OCI-LY1 (cell line): ENCODE data around the gene GOLPH3.

Experiments
- H2AFZ ChIP-seq: fragments of 200-600 bp; sonication (generic), shearing (Covaris generic); 2 replicates; pipeline ENCODE4 v1.6.0; 2014; ENCODE audit warnings: antibody characterized with exemption, mild to moderate bottlenecking, low read length
- H3F3A ChIP-seq: fragments of 200-600 bp; sonication (generic), shearing (Covaris generic); 2 replicates; pipeline ENCODE4 v1.6.0; 2014; ENCODE audit warnings: mild to moderate bottlenecking, antibody characterized with exemption, low read length, moderate library complexity; ENCODE audit not compliant: insufficient read depth
- H3K27ac ChIP-seq: fragments of 200-600 bp; sonication (generic); 2 replicates; pipeline ENCODE4 v1.5.1; 2014; ENCODE audit warnings: low read length, mixed run types, mild to moderate bottlenecking, low read depth; ENCODE audit not compliant: poor library complexity, severe bottlenecking
- H3K27me3 ChIP-seq: fragments of 200-600 bp; sonication (generic); 2 replicates; pipeline ENCODE4 v1.6.0; 2014; ENCODE audit warnings: antibody characterized with exemption, mild to moderate bottlenecking, low read length, moderate library complexity; ENCODE audit not compliant: insufficient read depth
- H3K36me3 ChIP-seq: fragments of 200-600 bp; sonication (generic); 2 replicates; pipeline ENCODE4 v1.6.1; 2014; ENCODE audit warnings: mild to moderate bottlenecking, antibody characterized with exemption, low read length, moderate library complexity, mixed read lengths; ENCODE audit not compliant: insufficient read depth
- H3K4me1 ChIP-seq: fragments of 200-600 bp; sonication (generic); 2 replicates; pipeline ENCODE4 v1.5.1; 2014; ENCODE audit warnings: mild to moderate bottlenecking, low read length, moderate library complexity; ENCODE audit not compliant: insufficient read depth, severe bottlenecking
- H3K4me2 ChIP-seq: fragments of 200-600 bp; sonication (generic), shearing (Covaris generic); 2 replicates; pipeline ENCODE4 v1.6.1; 2014; ENCODE audit warnings: low read length
- H3K4me3 ChIP-seq: fragments of 200-600 bp; sonication (generic); 2 replicates; pipeline ENCODE4 v1.5.1; 2014; ENCODE audit warnings: low read length, low read depth, mild to moderate bottlenecking, mixed read lengths; ENCODE audit not compliant: poor library complexity, severe bottlenecking
- H3K79me2 ChIP-seq: fragments of 200-600 bp; shearing (Covaris generic); 2 replicates; pipeline ENCODE4 v1.6.1; 2016; ENCODE audit warnings: mixed run types, low read length, mixed read lengths; ENCODE audit not compliant: insufficient read depth
- H3K9ac ChIP-seq: fragments of 200-600 bp; sonication (generic), shearing (Covaris generic); 2 replicates; pipeline ENCODE4 v1.6.1; 2014; ENCODE audit warnings: mild to moderate bottlenecking, low read length, mixed read lengths
- H3K9me2 ChIP-seq: fragments of 200-600 bp; sonication (generic), shearing (Covaris generic); 2 replicates; pipeline ENCODE4 v1.6.1; 2014; ENCODE audit warnings: low read depth, mild to moderate bottlenecking, low read length, mixed read lengths
- H3K9me3 ChIP-seq: fragments of 200-600 bp; shearing (Covaris generic); 2 replicates; pipeline ENCODE4 v1.6.1; 2014; ENCODE audit warnings: low read length, mixed read lengths
- H4K20me1 ChIP-seq: fragments of 200-600 bp; sonication (generic), shearing (Covaris generic); 2 replicates; pipeline ENCODE4 v1.6.0; 2016; ENCODE audit warnings: mild to moderate bottlenecking, low read length; ENCODE audit not compliant: insufficient read depth
- EZH2 ChIP-seq: fragments of 200-600 bp; sonication (generic), shearing (Covaris generic); IDR thresholded peaks from 2 replicates; pipeline ENCODE4 v1.8.0; 2017; ENCODE audit warnings: borderline replicate concordance, mixed run types, mild to moderate bottlenecking, antibody characterized with exemption, low read length, moderate library complexity, mixed read lengths
- TF ChIP-seq, protein P1 (sequence below): fragments of 200-600 bp; sonication (generic), shearing (Covaris generic); IDR thresholded peaks from 2 replicates; pipeline ENCODE4 v1.5.1; 2017; ENCODE audit warnings: mild to moderate bottlenecking, antibody characterized with exemption, low read length, moderate library complexity, mixed read lengths

Gene GOLPH3

DNA sequence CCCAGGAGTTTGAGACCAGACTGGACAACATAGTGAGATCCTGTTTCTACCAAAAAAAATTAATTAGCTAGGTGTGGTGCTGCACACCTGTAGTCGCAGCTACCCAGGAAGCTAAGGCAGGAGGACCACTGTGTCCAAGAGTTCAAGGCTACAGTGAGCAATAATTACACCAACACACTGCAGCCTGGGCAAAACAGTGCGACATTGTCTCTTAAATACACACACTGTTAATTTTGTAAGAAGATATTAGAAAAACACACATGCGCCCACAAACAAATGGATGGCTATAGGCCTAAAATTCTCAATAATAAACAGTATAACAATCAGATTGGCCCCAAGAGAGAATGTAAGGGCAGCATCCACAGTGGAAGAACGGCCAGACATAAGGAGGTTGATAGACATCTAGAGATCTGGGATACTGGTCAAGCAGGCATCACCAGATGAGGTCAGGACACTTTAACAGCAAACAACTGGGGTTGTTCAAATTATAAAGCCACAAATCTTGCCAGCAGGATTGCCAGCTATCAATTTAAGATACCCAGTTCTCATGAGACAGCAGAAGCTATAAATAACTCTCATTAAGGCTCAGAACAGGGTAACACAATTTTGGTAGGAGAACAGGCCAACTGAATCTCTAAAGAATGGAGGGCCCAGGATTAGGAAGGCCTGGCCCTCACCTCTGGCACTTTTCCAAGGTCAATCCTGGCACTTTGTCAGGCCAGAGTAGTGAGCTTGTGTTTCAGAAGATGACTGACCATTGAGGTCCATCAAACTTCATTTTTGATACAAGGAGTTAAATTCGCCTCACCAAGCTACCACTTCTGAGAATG, 29.5 kb downstream of the GOLPH3 start:
- no peaks in the 10 kb centered on the region for H4K20me1 ChIP-seq
- no peak overlapping the region for H2AFZ ChIP-seq
- H3K36me3 ChIP-seq = peaks cover 40% of the 10 kb centered on the region
- H3K9me2 ChIP-seq = no peaks in the 10 kb centered on the region
- no peaks in the 10 kb centered on the region for H3K9me3 ChIP-seq
- no peak overlapping the region for H3K9ac ChIP-seq
- H3K4me1 ChIP-seq = no peaks in the 10 kb centered on the region
- no peak overlapping the region for H3K4me2 ChIP-seq
- H3F3A ChIP-seq = no peaks in the 10 kb centered on the region
- no peak overlapping the region for H3K27ac ChIP-seq
- peaks cover 60% of the 10 kb centered on the region for H3K79me2 ChIP-seq
- TF ChIP-seq, protein P1, sequence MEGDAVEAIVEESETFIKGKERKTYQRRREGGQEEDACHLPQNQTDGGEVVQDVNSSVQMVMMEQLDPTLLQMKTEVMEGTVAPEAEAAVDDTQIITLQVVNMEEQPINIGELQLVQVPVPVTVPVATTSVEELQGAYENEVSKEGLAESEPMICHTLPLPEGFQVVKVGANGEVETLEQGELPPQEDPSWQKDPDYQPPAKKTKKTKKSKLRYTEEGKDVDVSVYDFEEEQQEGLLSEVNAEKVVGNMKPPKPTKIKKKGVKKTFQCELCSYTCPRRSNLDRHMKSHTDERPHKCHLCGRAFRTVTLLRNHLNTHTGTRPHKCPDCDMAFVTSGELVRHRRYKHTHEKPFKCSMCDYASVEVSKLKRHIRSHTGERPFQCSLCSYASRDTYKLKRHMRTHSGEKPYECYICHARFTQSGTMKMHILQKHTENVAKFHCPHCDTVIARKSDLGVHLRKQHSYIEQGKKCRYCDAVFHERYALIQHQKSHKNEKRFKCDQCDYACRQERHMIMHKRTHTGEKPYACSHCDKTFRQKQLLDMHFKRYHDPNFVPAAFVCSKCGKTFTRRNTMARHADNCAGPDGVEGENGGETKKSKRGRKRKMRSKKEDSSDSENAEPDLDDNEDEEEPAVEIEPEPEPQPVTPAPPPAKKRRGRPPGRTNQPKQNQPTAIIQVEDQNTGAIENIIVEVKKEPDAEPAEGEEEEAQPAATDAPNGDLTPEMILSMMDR = no peak
- no peak for TF ChIP-seq EZH2
- no peak overlapping the region for H3K4me3 ChIP-seq
- no peaks in the 10 kb centered on the region for H3K27me3 ChIP-seq

DNA sequence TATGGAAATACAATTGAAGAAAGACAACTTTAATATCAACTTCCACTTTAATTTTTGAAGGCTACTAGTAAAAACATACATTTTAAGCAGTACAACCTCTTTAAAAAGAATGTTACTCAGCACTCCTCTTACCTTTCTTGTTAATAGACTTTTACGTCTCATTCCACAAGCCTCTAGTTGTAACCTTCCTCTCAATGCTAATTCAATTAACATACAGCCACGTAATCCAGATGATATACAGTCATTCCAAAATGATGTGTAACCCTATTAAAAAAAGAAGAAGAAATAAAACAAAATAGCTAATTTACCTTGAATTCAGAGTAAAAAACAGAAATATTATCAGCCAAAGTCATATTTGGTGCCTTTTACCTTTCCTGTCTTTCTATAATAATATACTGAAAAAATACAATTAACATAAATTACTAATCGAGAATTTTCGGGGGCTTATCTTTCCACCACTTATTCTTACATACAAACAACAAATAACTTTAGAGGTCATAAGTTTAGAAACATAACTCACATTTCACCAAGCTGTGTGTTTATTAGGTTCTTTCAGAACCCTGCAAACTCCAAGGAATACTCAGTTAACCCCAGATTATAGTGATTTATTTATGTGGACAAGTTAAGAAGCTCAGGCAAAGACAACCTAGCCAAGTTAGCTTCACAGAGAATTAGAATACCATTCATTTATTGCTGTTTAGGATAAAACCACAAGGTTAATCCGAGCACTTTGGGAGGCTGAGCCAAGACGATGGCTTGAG, 30.3 kb downstream of the GOLPH3 start:
- Histone ChIP-seq H3K4me3 (no peak overlapping the region), H3K4me1 (no peaks in the 10 kb centered on the region), H3K27me3 (no peaks in the 10 kb centered on the region), H4K20me1 (no peaks in the 10 kb centered on the region), H3K27ac (no peak overlapping the region), H3K36me3 (peaks cover 45% of the 10 kb centered on the region), H2AFZ (no peak overlapping the region), H3K9ac (no peak overlapping the region), H3F3A (no peaks in the 10 kb centered on the region), H3K9me2 (no peaks in the 10 kb centered on the region), H3K9me3 (no peaks in the 10 kb centered on the region), H3K79me2 (peaks cover 59% of the 10 kb centered on the region), H3K4me2 (no peak overlapping the region)
- TF ChIP-seq, protein P1 = no peak
- TF ChIP-seq EZH2 = no peak

DNA sequence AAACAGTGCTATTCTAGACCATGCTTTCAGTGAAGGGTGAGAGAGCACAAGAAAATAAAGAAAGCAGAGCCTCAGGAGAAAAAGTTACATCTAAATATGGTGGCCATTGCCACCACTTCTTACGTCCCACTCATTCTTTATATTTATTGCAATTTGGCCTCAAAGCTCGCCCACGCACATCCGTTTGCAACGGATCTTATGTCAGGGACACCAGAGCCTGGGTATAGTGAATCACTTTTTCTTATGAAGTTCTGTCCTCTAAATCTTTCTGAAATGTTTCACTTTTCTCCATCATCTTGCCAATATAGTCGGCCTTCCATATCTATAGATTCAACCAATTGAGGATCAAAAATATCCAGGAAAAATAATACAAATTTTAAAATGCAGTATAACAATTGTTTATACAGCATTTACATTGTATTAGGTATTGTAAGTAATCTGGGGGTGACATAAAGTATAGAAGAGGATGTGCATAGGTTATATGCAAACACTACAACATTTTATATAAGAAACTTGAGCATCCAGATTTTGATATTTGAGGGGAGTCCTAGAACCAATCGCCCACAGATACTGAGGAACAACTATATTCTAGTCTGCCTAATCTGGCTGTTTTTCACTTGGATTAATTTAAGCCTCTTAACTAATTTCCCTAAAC, 35.2 kb downstream of the GOLPH3 start:
- no peaks in the 10 kb centered on the region for H3K9me2 ChIP-seq
- H3K9me3 ChIP-seq = no peaks in the 10 kb centered on the region
- H3K9ac ChIP-seq = no peak overlapping the region
- no peak overlapping the region for H3K27ac ChIP-seq
- H3K4me3 ChIP-seq = no peak overlapping the region
- H3K79me2 ChIP-seq = peaks cover 15% of the 10 kb centered on the region
- no peaks in the 10 kb centered on the region for H3F3A ChIP-seq
- H3K27me3 ChIP-seq = no peaks in the 10 kb centered on the region
- no peaks in the 10 kb centered on the region for H3K4me1 ChIP-seq
- H3K36me3 ChIP-seq = peaks cover 45% of the 10 kb centered on the region; the same call in 1 of the 2 replicates
- no peak overlapping the region for H3K4me2 ChIP-seq
- H2AFZ ChIP-seq = no peak overlapping the region
- TF ChIP-seq, protein P1 = no peak
- no peak for TF ChIP-seq EZH2
- H4K20me1 ChIP-seq = no peaks in the 10 kb centered on the region
